Neural progenitor cell (in vitro differentiated cells): ENCODE measurements around the gene C17orf100.

Experiments
- EZH2 ChIP-seq: fragments of 200-600 bp; sonication (generic); IDR thresholded peaks from 2 replicates; pipeline ENCODE4 v1.6.1; 2017; ENCODE audit warnings: antibody characterized with exemption, mild to moderate bottlenecking, moderate library complexity
- EZH2phosphoT487 ChIP-seq: fragments of 200-600 bp; sonication (generic); IDR thresholded peaks from 2 replicates; pipeline ENCODE4 v1.6.1; 2017; ENCODE audit warnings: antibody characterized with exemption
- TF ChIP-seq, protein P1 (sequence below): fragments of 200-600 bp; sonication (generic); IDR thresholded peaks from 2 replicates; pipeline ENCODE4 v1.5.1; 2017; ENCODE audit warnings: antibody characterized with exemption, mild to moderate bottlenecking

DNA sequence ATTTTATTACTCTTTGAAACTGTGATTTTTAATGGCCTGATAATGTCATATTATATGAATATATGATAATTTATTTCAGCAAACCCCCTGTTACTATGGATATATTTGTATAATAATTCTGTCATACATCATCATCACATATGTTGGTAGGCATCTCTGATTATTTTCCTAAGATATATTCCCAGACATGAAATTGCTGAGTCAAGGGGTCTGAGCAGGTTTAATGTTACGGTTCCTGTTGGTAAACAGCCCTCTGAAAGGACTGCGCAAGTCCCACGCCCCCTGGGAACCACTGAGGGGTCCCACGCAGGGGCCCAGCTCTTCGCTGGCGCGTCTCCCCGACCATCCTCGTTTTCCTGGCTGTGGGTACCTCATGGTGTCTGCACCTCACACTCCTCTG is 37.4 kb downstream of the C17orf100 start:
- TF ChIP-seq EZH2phosphoT487 (no peak), EZH2 (no peak)
- TF ChIP-seq, protein P1, sequence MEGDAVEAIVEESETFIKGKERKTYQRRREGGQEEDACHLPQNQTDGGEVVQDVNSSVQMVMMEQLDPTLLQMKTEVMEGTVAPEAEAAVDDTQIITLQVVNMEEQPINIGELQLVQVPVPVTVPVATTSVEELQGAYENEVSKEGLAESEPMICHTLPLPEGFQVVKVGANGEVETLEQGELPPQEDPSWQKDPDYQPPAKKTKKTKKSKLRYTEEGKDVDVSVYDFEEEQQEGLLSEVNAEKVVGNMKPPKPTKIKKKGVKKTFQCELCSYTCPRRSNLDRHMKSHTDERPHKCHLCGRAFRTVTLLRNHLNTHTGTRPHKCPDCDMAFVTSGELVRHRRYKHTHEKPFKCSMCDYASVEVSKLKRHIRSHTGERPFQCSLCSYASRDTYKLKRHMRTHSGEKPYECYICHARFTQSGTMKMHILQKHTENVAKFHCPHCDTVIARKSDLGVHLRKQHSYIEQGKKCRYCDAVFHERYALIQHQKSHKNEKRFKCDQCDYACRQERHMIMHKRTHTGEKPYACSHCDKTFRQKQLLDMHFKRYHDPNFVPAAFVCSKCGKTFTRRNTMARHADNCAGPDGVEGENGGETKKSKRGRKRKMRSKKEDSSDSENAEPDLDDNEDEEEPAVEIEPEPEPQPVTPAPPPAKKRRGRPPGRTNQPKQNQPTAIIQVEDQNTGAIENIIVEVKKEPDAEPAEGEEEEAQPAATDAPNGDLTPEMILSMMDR, result no peak
